Measurements from ENCODE around the gene ALCAM.

DNA sequence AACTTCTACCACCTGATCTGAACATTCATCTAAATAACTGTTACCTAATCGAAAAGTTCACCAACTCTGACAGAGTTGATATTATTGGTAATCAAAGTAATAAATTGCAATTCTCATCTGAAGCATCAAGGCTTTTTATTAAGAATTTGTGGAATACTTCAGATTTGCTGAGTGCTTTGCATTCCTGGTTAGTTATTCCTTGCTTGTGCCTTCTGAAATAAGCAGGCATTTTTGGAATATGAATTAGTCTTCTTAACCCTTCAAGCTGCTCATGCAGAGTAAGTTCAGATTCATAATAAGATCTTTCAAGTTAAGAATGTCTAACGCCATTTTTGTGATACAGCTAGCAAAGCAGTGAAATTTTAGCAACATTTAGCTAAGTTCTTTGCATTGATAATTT is 188.5 kb downstream of the ALCAM start:
- TF ChIP-seq POLR2AphosphoS5 (IDR thresholded peaks at IDR 0.05; ENCODE audit: insufficient read depth, low read depth, low read length) = no peak
- TF ChIP-seq MAX (IDR thresholded peaks at IDR 0.05; ENCODE audit: insufficient read depth, insufficient read length) = no peak
- TF ChIP-seq GATA2 (IDR thresholded peaks at IDR 0.05; ENCODE audit: insufficient read depth, insufficient read length, low read depth, low read length) = no peak
- TF ChIP-seq, protein P1, sequence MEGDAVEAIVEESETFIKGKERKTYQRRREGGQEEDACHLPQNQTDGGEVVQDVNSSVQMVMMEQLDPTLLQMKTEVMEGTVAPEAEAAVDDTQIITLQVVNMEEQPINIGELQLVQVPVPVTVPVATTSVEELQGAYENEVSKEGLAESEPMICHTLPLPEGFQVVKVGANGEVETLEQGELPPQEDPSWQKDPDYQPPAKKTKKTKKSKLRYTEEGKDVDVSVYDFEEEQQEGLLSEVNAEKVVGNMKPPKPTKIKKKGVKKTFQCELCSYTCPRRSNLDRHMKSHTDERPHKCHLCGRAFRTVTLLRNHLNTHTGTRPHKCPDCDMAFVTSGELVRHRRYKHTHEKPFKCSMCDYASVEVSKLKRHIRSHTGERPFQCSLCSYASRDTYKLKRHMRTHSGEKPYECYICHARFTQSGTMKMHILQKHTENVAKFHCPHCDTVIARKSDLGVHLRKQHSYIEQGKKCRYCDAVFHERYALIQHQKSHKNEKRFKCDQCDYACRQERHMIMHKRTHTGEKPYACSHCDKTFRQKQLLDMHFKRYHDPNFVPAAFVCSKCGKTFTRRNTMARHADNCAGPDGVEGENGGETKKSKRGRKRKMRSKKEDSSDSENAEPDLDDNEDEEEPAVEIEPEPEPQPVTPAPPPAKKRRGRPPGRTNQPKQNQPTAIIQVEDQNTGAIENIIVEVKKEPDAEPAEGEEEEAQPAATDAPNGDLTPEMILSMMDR (IDR thresholded peaks at IDR 0.05; ENCODE audit: extremely low read depth in 1 of 2, insufficient read depth in 1 of 2, low read depth in 1 of 2, low read length in 2 of 2) = no peak
- TF ChIP-seq POLR2A (IDR thresholded peaks at IDR 0.05; ENCODE audit: low read depth, low read length) = no peak
- no peak for TF ChIP-seq EZH2 (IDR thresholded peaks at IDR 0.05; ENCODE audit: borderline replicate concordance, low read depth, low read length, severe bottlenecking)
- no peak for TF ChIP-seq JUN (IDR thresholded peaks at IDR 0.05; ENCODE audit: borderline replicate concordance, insufficient read depth, insufficient read length, low read depth)
- TF ChIP-seq MYC (IDR thresholded peaks at IDR 0.05; ENCODE audit: low read depth, low read length) = no peak
